Right lobe of liver (tissue), 4 donors: ENCODE measurements around the gene ERICH2.

Experiments used
- CTCF ChIP-seq, 4 donors: fragments of 200-600 bp in 3 of 4; fragments of 450-650 bp in 1 of 4; IDR thresholded peaks; one replicate each; pipeline versions ENCODE4 v1.5.1 to v1.8.0; 2016 to 2022; ENCODE audit warnings: antibody characterized with exemption in 4 of 4, mild to moderate bottlenecking in 2 of 4
- POLR2A ChIP-seq: fragments of 450-650 bp; IDR thresholded peaks from one replicate; pipeline ENCODE4 v1.6.1; 2017; ENCODE audit warnings: antibody characterized with exemption, mild to moderate bottlenecking
- donor health status: DM: no; HTN: no; CAD: no.
- donor health status: DM: no; HTN: no; CAD: no.
- donor health status: DM: no; HTN: yes; CAD: no.

- TF ChIP-seq CTCF (IDR thresholded peaks at IDR 0.05) (no peak), POLR2A (no peak)
Observed at GRCh38 chr2:170766693-170767092, 3.5 kb upstream of the ERICH2 start.
